PC-9 (cell line): Measurements from ENCODE around the gene CTXND1. TPM values are rescaled to one million over a fixed set of nuclear protein-coding genes. Genes with fewer than 3 reads are reported as not detected.

ENCODE experiments used
- BruUV-seq: library from RNA; stranded (reverse); fragments of 400-500 nt; replicated peaks from 2 replicates; lab custom pipeline; 2021; lab: Mats Ljungman, UMichigan
- CTCF ChIA-PET: fragments of 300-600 bp; sonication (Branson Sonifier 250); formaldehyde crosslinking; loops from one replicate; lab custom pipeline; 2022; ENCODE audit warnings: antibody characterized with exemption; lab: Charles Lee
- POLR2A ChIA-PET: fragments of 300-600 bp; sonication (Branson Sonifier 250); formaldehyde crosslinking; loops from one replicate; lab custom pipeline; 2022; ENCODE audit warnings: antibody characterized with exemption; ENCODE audit not compliant: unreplicated experiment; lab: Charles Lee
- DNase-seq, 2 experiments: peaks; one replicate each; pipeline versions ENCODE4 v3.0.0 to v3.0.0-alpha.2; 2015 to 2022; ENCODE audit warnings: mixed read lengths in 1 of 2
- H2AFZ ChIP-seq: fragments of 200-600 bp; sonication (generic); 2 replicates; pipeline ENCODE4 v1.8.1; 2017; ENCODE audit warnings: antibody characterized with exemption
- H3F3A ChIP-seq: fragments of 200-600 bp; sonication (generic); 2 replicates; pipeline ENCODE4 v1.8.1; 2017; ENCODE audit warnings: antibody characterized with exemption, mild to moderate bottlenecking, low read depth; ENCODE audit not compliant: insufficient read depth
- H3K27ac ChIP-seq: fragments of 200-600 bp; sonication (generic); 2 replicates; pipeline ENCODE4 v1.6.1; 2016; ENCODE audit warnings: mixed run types
- H3K27me3 ChIP-seq: fragments of 200-600 bp; sonication (generic); 2 replicates; pipeline ENCODE4 v1.6.1; 2016; ENCODE audit warnings: low read depth, mixed run types; ENCODE audit not compliant: insufficient read depth
- H3K36me3 ChIP-seq: fragments of 200-600 bp; sonication (generic); 2 replicates; pipeline ENCODE4 v1.6.1; 2016; ENCODE audit warnings: low read depth, mixed run types
- H3K4me1 ChIP-seq: fragments of 200-600 bp; sonication (generic); replicated peaks from 2 replicates; pipeline ENCODE4 v1.6.1; 2016; ENCODE audit warnings: mixed run types; ENCODE audit not compliant: insufficient read depth
- H3K4me2 ChIP-seq: fragments of 200-600 bp; sonication (generic); 2 replicates; pipeline ENCODE4 v1.6.1; 2017; ENCODE audit warnings: mixed run types
- H3K4me3 ChIP-seq: fragments of 200-600 bp; sonication (generic); 2 replicates; pipeline ENCODE4 v1.6.1; 2016; ENCODE audit warnings: mixed run types
- H3K79me2 ChIP-seq: fragments of 200-600 bp; sonication (generic); 2 replicates; pipeline ENCODE4 v1.6.1; 2017; ENCODE audit warnings: low read depth, mixed run types
- H3K9me2 ChIP-seq: fragments of 200-600 bp; sonication (generic); 2 replicates; pipeline ENCODE4 v1.8.1; 2017; ENCODE audit warnings: mild to moderate bottlenecking; ENCODE audit not compliant: insufficient read depth
- H3K9me3 ChIP-seq: fragments of 200-600 bp; sonication (generic); 2 replicates; pipeline ENCODE4 v1.8.1; 2016; ENCODE audit warnings: low read depth; ENCODE audit not compliant: insufficient read depth
- H4K20me1 ChIP-seq: fragments of 200-600 bp; sonication (generic); 2 replicates; pipeline ENCODE4 v1.8.1; 2017; ENCODE audit not compliant: insufficient read depth
- EZH2 ChIP-seq: fragments of 200-600 bp; sonication (generic); IDR thresholded peaks from 2 replicates; pipeline ENCODE4 v1.8.0; 2017; ENCODE audit warnings: antibody characterized with exemption, low read depth
- intact Hi-C: fragments of 100-400 bp; cut with micrococcal nuclease; formaldehyde crosslinking; loops from one replicate; pipeline ENCODE4 v1.10.0; 2022; ENCODE audit not compliant: unreplicated experiment
- total RNA-seq: library from RNA; stranded (reverse); gene quantifications from 2 replicates; pipeline ENCODE4 v1.2.3, GENCODE V29; 2021
- TF ChIP-seq, protein P1 (sequence below): fragments of 200-600 bp; sonication (generic); conservative IDR thresholded peaks from 2 replicates; pipeline ENCODE4 v1.6.1; 2017; ENCODE audit warnings: mixed run types, antibody characterized with exemption, mild to moderate bottlenecking, moderate library complexity

Gene CTXND1
- total RNA-seq, 1 experiment from 2014 or later, result not detected

DNA sequence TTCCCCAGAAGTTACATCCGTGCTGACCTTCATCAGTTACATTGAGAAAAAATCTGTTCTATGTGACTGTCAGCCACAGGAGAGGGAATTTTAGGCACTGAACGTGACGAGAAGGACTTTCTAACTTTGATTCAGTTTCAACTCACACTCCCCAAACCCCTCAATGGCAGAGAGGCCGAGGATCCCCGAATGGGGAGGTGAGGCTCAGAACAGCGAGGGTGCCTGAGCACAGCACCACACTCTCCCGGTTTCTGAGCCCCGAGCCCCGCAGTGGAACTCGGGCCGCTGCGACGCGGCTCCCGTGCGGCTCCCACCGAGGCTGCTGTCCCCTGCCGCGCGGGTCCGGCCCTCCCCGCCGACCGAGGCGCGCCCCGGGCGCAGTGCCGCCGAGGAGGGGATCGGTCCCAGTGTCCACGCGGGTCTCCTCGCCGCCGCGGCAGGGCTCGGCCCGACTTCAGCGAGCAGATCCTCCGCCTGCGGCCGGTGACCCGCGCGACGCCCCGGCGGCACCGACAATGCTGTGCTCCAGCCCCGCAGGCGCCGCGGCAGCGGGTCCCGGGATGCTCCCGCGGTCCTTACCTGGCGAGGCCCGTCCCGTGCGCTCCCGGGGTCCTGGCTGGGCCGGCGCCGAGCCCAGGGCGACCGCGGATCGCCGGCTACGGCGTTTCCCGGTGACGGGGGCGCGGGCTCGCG is 439 bp downstream of the CTXND1 start:
- intact Hi-C loops, result no loop called here
- no TSS peak for BruUV-seq
- no peak for DNase-seq
- Histone ChIP-seq H3K27me3 (peaks cover 68% of the 10 kb centered on the region), H3K79me2 (no peaks in the 10 kb centered on the region), H3K9me3 (no peaks in the 10 kb centered on the region), H3K4me1 (no peaks in the 10 kb centered on the region), H3K9me2 (no peaks in the 10 kb centered on the region), H4K20me1 (no peaks in the 10 kb centered on the region), H2AFZ (no peak overlapping the region), H3K4me2 (no peak overlapping the region), H3K36me3 (no peaks in the 10 kb centered on the region), H3F3A (no peaks in the 10 kb centered on the region), H3K27ac (no peak overlapping the region), H3K4me3 (no peak overlapping the region)
- ChIA-PET POLR2A (no interaction called here), CTCF (no interaction called here)
- TF ChIP-seq, protein P1, sequence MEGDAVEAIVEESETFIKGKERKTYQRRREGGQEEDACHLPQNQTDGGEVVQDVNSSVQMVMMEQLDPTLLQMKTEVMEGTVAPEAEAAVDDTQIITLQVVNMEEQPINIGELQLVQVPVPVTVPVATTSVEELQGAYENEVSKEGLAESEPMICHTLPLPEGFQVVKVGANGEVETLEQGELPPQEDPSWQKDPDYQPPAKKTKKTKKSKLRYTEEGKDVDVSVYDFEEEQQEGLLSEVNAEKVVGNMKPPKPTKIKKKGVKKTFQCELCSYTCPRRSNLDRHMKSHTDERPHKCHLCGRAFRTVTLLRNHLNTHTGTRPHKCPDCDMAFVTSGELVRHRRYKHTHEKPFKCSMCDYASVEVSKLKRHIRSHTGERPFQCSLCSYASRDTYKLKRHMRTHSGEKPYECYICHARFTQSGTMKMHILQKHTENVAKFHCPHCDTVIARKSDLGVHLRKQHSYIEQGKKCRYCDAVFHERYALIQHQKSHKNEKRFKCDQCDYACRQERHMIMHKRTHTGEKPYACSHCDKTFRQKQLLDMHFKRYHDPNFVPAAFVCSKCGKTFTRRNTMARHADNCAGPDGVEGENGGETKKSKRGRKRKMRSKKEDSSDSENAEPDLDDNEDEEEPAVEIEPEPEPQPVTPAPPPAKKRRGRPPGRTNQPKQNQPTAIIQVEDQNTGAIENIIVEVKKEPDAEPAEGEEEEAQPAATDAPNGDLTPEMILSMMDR, result no peak
- no peak for TF ChIP-seq EZH2

DNA sequence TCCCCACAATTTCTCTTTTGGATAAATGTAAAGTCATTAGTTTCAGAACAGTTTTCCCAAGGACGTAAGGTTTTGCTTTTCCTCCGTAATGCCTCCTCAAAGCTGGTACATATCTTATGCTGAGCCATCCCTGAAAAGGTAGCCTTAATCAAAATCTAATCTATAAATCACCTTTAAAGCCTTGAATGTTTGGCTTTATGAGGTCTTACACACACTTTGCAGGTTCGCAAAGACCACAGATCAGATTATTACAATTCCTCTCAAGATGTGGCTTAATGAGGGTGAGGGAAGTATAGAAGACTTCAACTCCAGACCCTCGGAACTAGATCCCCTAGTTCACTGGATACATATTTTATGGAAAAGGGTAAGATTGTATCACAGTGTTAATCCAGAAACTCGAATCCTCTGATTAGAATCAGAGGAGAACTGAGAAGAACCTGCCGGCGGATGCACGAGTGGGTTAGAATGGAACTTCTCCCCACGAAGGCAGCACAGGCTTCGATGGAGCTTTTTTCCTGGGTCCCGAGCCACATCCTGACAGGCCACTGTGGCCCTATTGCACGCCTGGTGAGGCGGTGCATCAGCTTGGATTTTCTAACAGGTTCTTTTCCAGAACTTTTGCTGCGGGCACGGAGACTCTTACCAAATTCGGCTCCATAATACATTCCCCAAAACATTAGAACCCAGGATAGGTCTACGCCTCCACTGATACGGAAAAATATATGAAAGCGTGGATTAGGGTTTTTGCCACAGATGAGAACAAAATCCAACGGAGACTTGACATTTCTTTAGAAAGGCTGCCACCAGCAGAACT is 1.2 kb downstream of the CTXND1 start:
- Histone ChIP-seq H3K36me3 (no peaks in the 10 kb centered on the region), H3K4me2 (no peak overlapping the region), H3K79me2 (no peaks in the 10 kb centered on the region), H3K27me3 (peaks cover 67% of the 10 kb centered on the region), H3F3A (no peaks in the 10 kb centered on the region), H3K9me3 (no peaks in the 10 kb centered on the region), H4K20me1 (no peaks in the 10 kb centered on the region), H3K27ac (no peak overlapping the region), H3K4me1 (no peaks in the 10 kb centered on the region), H2AFZ (no peak overlapping the region), H3K4me3 (no peak overlapping the region), H3K9me2 (no peaks in the 10 kb centered on the region)
- ChIA-PET CTCF (no interaction called here), POLR2A (no interaction called here)
- DNase-seq, result no peak
- intact Hi-C loops, result no loop called here
- no peak for TF ChIP-seq EZH2
- TF ChIP-seq, protein P1, result no peak
- no TSS peak for BruUV-seq

- POLR2A ChIA-PET, result interaction anchor here (0.6 kb wide), 1 partner anchor 8 kb away, joined by 4 read pairs; no protein-coding TSS in a partner anchor
- peaks cover 66% of the 10 kb centered on the region for H3K27me3 ChIP-seq
Measured at GRCh38 chr15:80249973-80250372, 2.0 kb downstream of the CTXND1 start.

More at GRCh38 chr15:80249973-80250372, 2.0 kb downstream of the CTXND1 start:
- no peaks in the 10 kb centered on the region for H3K9me3 ChIP-seq
- H3K27ac ChIP-seq, result no peak overlapping the region
- H3F3A ChIP-seq, result no peaks in the 10 kb centered on the region
- H3K4me3 ChIP-seq, result no peak overlapping the region
- TF ChIP-seq, protein P1, result no peak
- no peak for TF ChIP-seq EZH2
- no peak overlapping the region for H3K4me2 ChIP-seq
- no peaks in the 10 kb centered on the region for H3K36me3 ChIP-seq
- CTCF ChIA-PET, result interaction anchor here (0.6 kb wide), 1 partner anchor 15 kb away, joined by 5 read pairs; no protein-coding TSS in a partner anchor
- no peak overlapping the region for H2AFZ ChIP-seq
- no peak for DNase-seq
- no TSS peak for BruUV-seq
- no peaks in the 10 kb centered on the region for H3K79me2 ChIP-seq
- H4K20me1 ChIP-seq, result no peaks in the 10 kb centered on the region
- H3K4me1 ChIP-seq, result no peaks in the 10 kb centered on the region
- intact Hi-C loops, result no loop called here
- H3K9me2 ChIP-seq, result no peaks in the 10 kb centered on the region
